ENCODE data around the gene MAGEB3. TPM values are rescaled to one million over a fixed set of nuclear protein-coding genes. Genes with fewer than 3 reads are reported as not detected.

The MAGEB3 gene
- total and polyA plus RNA-seq, 2 donors (not counting 3 experiments of a cell fraction or from before 2014, with no cell fraction given), result not detected

DNA sequence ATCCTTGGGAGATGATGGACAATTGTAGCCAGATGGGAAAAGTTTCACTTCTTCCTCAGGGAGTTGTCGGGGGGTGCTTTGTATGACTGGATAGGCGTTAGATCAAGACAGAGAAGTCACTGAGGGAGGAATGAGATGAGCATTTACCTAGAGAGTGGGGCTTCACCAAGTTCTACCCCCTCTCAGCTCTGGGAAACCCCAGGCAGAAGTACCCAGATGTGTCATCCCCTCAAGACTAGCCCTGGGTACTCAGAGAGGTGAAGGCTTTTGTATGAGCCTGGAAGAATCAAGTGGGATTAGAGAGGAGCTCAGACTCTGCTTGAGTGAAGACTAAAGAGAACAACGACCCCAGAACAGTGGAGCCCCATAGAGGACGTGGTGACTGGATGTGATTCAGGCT, 18.4 kb downstream of the MAGEB3 start:
- H4K20me1 ChIP-seq (replicated peaks; ENCODE audit: control insufficient read depth, extremely low read depth, insufficient read depth, low read length), result no peaks in the 10 kb centered on the region
- DNase-seq (ENCODE audit: low read depth, low spot score) (no peak), FAIRE-seq (no peak)
- H3K27me3 ChIP-seq (ENCODE audit: control insufficient read depth in 2 of 2, insufficient read depth in 2 of 2, low read length in 2 of 2), result no peaks in the 10 kb centered on the region
- dilution Hi-C loops (cut with MboI; ENCODE audit: extremely low pct_ligation_motif_present, low sequenced_read_pairs), result no loop called here
- ChIA-PET POLR2A (no interaction called here), CTCF (no interaction called here)
- H3K4me2 ChIP-seq (ENCODE audit: insufficient read depth, low read length), result no peak overlapping the region
- H3K9me3 ChIP-seq (replicated peaks; ENCODE audit: control insufficient read depth, insufficient read depth, low read length), result no peaks in the 10 kb centered on the region
- H3K27ac ChIP-seq (ENCODE audit: insufficient read depth, low read depth, low read length), result no peak overlapping the region
- intact Hi-C loops (cut with micrococcal nuclease), result no loop called here
- H3K4me3 ChIP-seq (replicated peaks in 1 of 3; ENCODE audit: insufficient read depth in 1 of 3, low read depth in 1 of 3, low read length in 3 of 3), result no peak overlapping the region
- H3K9me1 ChIP-seq (replicated peaks; ENCODE audit: control insufficient read depth, extremely low read depth, insufficient read depth, low read length), result no peaks in the 10 kb centered on the region
- H3K4me1 ChIP-seq (ENCODE audit: control insufficient read depth, extremely low read depth, insufficient read depth, low read length), result no peaks in the 10 kb centered on the region
- no peaks in the 10 kb centered on the region for H3K79me2 ChIP-seq (ENCODE audit: control insufficient read depth, insufficient read depth, low read length)
- no peak overlapping the region for H2AFZ ChIP-seq (ENCODE audit: low read depth, low read length)
- no TSS peak for BruUV-seq (replicated peaks)
- no peaks in the 10 kb centered on the region for H3K36me3 ChIP-seq (ENCODE audit: control insufficient read depth in 2 of 2, extremely low read depth in 1 of 2, insufficient read depth in 2 of 2, low read length in 2 of 2)
- no peak for TF ChIP-seq POLR2AphosphoS5 (IDR thresholded peaks at IDR 0.05; ENCODE audit: insufficient read depth, low read depth, low read length)
- no peak for TF ChIP-seq MYC (IDR thresholded peaks at IDR 0.05; ENCODE audit: low read depth, low read length)
- TF ChIP-seq EZH2 (IDR thresholded peaks at IDR 0.05; ENCODE audit: borderline replicate concordance, low read depth, low read length, severe bottlenecking), result no peak
- no peak for TF ChIP-seq GATA2 (IDR thresholded peaks at IDR 0.05; ENCODE audit: insufficient read depth, insufficient read length, low read depth, low read length)
- no peak for TF ChIP-seq FOS (IDR thresholded peaks at IDR 0.05; ENCODE audit: borderline replicate concordance, insufficient read depth, low read length)
- no peak for TF ChIP-seq JUN (IDR thresholded peaks at IDR 0.05; ENCODE audit: borderline replicate concordance, insufficient read depth, insufficient read length, low read depth)
- TF ChIP-seq POLR2A (IDR thresholded peaks at IDR 0.05; ENCODE audit: low read depth, low read length), result no peak
- TF ChIP-seq, protein P1, sequence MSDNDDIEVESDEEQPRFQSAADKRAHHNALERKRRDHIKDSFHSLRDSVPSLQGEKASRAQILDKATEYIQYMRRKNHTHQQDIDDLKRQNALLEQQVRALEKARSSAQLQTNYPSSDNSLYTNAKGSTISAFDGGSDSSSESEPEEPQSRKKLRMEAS (IDR thresholded peaks at IDR 0.05; ENCODE audit: insufficient read depth, insufficient read length), result no peak
- no peak for TF ChIP-seq CTCF (IDR thresholded peaks at IDR 0.05; ENCODE audit: extremely low read depth in 1 of 2, insufficient read depth in 1 of 2, low read depth in 1 of 2, low read length in 2 of 2)
- H3K9ac ChIP-seq (replicated peaks; ENCODE audit: extremely low read depth, insufficient read depth, low read length), result no peak overlapping the region
